ENCODE data around the gene SGMS1.

- TF ChIP-seq, protein P1, sequence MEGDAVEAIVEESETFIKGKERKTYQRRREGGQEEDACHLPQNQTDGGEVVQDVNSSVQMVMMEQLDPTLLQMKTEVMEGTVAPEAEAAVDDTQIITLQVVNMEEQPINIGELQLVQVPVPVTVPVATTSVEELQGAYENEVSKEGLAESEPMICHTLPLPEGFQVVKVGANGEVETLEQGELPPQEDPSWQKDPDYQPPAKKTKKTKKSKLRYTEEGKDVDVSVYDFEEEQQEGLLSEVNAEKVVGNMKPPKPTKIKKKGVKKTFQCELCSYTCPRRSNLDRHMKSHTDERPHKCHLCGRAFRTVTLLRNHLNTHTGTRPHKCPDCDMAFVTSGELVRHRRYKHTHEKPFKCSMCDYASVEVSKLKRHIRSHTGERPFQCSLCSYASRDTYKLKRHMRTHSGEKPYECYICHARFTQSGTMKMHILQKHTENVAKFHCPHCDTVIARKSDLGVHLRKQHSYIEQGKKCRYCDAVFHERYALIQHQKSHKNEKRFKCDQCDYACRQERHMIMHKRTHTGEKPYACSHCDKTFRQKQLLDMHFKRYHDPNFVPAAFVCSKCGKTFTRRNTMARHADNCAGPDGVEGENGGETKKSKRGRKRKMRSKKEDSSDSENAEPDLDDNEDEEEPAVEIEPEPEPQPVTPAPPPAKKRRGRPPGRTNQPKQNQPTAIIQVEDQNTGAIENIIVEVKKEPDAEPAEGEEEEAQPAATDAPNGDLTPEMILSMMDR (conservative IDR thresholded peaks at IDR 0.05 in 1 of 2, IDR thresholded peaks at IDR 0.05 in 1 of 2; ENCODE audit: extremely low read depth in 1 of 2, insufficient read depth in 1 of 2, low read depth in 1 of 2, low read length in 2 of 2) = no peak
- TF ChIP-seq EZH2 (IDR thresholded peaks at IDR 0.05; ENCODE audit: borderline replicate concordance, low read length) = no peak
Observed at GRCh38 chr10:50544095-50544856, 79.5 kb downstream of the SGMS1 start.

All from mammary epithelial cell (primary cell).